ENCODE results near the gene CLMN.
"Not testable (repeated sequence)": the region's sequence is repeated elsewhere in the genome, so short reads cannot be mapped to it uniquely, and the experiment has no call there.

The CLMN gene

DNA sequence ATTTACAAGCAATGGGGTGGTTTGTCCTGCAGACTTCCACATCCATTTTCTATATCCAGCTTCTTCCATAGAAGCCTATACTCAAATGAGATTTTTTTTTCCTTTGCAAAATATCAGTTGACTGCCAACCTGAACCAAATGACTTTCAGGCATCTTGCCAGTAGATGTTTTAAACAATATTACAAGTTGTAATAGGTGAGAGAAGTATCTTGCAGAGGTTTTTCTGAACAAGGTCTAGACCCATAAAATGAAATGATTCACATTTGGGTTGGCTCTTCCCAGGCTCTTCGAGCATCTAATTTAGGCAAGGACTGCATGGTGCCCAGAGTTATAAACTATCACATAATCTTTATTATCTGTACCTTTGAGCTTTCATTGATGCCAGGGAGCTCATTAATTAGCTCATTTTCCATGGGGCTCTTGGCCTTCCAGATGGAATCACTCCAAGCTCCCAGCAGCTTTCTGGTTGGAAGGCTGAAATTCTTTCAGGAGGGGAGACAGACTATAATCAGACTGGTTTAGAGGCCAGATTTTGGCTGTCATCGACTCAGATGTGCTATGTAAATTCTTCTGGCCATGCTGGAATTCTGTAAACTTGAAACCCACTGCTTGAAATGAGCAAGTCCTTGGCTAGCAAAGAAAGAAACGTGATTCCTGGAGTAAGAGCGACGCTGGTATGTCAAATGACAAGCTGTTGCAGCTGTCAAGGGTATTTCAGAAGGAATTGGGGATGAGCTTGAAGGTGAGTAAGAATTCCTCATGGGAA, 130.2 kb downstream of the CLMN start:
- DNase-seq = peak; percentile 85

- no peak for DNase-seq
These were observed 131.3 kb downstream of the CLMN start for GRCh38 chr14:95188380-95188779.

DNA sequence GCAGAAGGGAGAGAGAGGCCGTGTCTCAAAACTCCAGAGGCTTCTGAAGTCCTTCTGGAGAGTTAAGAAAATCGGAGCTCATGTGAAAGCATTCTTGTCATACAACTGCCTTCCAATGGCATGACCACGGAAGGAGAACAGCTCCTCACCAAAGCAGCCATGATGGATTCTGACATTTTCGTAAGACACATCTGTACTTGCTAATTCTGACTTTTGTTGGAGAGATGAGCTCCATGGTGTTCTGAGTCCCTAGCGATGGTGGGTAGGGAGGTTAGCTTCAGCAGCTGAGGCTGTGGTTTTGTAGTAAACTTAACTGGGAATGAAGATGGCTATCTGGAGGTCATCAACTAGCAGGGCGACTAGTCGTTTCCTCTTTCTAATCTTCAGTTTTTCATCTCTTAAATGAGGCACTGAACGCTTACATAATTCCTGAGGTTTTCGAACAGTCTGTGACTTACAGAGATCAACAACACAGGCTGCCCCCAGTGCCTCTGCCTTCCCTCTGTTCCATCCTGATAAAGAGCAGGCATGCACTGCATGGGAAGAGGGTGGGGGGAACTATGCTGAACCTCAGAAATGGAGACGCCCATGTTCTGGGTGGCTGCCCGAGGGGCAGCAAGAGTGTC, 133.8 kb downstream of the CLMN start:
- no peak for DNase-seq

DNA sequence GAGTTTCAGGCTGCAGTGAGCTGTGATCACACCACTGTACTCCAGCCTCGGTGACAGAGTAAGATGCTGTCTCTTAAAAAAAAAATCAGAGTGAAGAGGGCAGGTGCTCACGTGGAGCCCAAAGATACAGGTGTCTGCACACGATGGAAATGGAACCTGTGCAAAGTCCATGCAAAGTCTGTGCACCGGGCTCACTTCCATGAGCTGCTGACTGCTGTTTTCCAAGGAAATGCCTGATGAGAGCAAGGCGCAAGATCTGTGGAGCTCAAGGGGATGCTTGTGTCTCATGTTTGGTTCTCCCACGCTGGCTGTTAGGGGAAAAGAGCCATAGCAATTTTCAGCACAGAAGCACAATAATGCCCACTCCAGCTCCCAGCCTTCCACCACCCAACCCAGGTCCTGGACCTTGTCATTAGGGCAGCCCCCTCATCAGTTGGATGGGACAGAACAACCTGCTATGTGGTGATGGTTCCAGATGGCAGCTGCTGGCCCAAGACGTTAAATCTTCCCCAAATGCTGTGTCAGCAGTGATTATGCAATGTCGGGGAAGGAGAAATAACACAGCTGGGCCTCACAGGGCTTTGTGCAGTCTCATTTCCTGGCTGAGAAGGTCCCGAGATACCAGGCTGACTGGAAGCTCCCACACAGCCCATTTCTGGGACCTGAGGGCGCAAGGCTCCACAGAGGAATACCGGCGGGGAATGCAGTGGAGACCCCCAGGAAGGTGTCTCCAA, 134.5 kb downstream of the CLMN start:
- no peak for DNase-seq

GRCh38 chr14:95184413-95184790, 135.3 kb downstream of the CLMN start:
- DNase-seq = no peak

DNA sequence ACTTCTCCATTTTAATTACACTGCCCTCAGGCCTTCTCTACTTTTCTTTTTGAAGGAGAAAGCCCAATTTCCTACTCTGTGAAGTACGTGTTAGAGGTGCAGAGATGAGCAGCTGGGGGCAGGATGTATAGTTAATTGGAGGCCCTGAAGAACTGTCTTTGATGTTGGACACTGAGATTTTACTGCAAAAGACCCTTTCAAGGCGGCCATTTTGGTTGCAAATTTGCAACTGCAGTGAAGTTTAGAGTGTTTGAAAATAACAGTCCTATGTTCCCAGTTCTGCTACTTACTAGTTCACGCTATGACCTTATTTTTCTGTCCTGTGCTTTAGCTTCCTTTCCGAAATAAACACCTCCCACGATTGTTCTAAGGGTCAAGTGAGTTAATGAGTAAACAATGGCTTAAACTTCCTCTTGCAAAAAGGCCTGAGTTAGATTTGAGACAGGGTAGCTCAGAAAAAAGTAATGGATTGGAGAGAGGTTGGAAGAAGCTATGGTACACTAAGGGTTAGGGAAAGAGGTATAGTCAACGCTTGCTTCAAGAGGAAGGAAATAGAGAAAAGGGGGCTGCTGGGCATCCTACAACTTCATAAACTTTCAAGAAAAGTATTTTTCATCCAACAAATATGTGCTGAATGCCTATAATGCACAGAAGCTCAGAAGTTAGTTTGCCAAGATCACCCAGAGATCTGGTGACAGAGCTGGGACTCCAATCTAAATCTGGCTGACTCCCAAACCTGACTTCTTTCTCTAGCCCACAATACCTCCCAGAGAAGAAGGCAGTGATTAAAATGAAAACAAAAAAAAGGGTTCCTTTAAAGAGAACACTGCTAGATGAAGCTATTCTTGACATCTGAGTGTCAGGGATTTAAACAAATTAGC, 135.9 kb downstream of the CLMN start:
- no peak for DNase-seq

DNA sequence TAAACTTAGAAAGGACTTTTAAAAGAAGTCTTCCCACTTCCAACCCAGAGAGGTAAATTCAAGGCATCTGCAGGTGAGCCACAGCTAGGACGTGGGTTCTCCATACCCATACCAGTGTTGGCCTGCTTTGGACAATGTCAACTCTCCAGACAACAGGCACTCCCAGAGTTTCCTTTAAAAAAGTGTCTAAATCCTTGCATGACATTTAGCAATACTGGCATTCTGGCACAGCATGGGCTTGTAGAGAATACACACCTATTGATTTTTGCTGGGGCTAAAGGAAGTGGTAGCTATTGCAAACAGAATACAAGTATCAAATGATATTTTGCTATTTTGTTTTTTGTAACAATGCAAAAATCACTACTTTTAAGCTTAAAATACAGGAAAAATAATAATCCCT, 136.6 kb downstream of the CLMN start:
- DNase-seq = no peak

- no peak for DNase-seq
These were observed 137.3 kb downstream of the CLMN start for GRCh38 chr14:95182379-95182778.

GRCh38 chr14:95180966-95181741, 138.6 kb downstream of the CLMN start:
- no peak for DNase-seq

DNA sequence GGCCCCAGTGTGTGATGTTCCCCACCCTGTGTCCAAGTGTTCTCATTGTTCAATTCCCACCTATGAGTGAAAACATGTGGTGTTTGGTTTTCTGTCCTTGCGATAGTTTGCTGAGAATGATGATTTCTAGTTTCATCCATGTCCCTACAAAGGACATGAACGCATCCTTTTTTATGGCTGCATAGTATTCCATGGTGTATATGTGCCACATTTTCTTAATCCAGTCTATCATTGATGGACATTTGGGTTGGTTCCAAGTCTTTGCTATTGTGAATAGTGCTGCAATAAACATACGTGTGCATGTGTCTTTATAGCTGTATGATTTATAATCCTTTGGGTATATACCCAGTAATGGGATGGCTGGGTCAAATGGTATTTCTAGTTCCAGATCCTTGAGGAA, 144.0 kb downstream of the CLMN start:
- not testable (repeated sequence) for DNase-seq

- peak; percentile 53 for DNase-seq
These were observed 145.4 kb downstream of the CLMN start for GRCh38 chr14:95174184-95174792.

- no peak for DNase-seq
These were observed 146.2 kb downstream of the CLMN start for GRCh38 chr14:95173518-95173917.

GRCh38 chr14:95167177-95167576, 152.5 kb downstream of the CLMN start:
- no peak for DNase-seq

GRCh38 chr14:95165517-95165916, 154.2 kb downstream of the CLMN start:
- DNase-seq = no peak

DNA sequence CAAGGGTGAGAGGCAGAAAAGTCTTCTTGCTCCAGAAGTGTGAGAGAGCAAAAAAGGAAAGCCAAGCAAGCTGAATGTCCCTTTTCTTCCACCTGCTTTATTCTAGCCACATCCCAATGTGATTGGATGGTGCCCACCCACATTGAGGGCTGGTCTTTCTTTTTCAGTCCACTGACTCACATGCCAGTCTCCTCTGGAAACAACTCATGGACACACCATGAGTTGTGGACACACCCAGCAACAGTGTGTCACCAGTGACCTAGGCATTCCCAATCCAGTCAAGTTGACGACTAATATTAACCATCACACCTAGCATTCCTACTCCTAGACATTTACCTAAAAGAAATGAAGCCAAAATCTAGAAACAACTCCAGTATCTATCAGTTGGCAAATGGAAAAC, 155.2 kb downstream of the CLMN start:
- no peak for DNase-seq

GRCh38 chr14:95163666-95164065, 156.0 kb downstream of the CLMN start:
- DNase-seq = no peak

- no peak for DNase-seq
These were observed 156.6 kb downstream of the CLMN start for GRCh38 chr14:95163132-95163531.

- no peak for DNase-seq
These were observed 157.1 kb downstream of the CLMN start for GRCh38 chr14:95162641-95163040.

- peak; percentile 96 for DNase-seq
These were observed 162.2 kb downstream of the CLMN start, which contains the start of gene DICER1 for GRCh38 chr14:95157327-95158189. Gene DICER1 (minus strand): TSS chr14:95157529. CDS start chr14:95133458, 24,071 bp downstream.

- DNase-seq = no peak
These were observed 162.7 kb downstream of the CLMN start for GRCh38 chr14:95157048-95157326.

Data from NCI-H1694 (cell line).